Measurements from ENCODE around the gene BPIFA3.

Gene BPIFA3

DNA sequence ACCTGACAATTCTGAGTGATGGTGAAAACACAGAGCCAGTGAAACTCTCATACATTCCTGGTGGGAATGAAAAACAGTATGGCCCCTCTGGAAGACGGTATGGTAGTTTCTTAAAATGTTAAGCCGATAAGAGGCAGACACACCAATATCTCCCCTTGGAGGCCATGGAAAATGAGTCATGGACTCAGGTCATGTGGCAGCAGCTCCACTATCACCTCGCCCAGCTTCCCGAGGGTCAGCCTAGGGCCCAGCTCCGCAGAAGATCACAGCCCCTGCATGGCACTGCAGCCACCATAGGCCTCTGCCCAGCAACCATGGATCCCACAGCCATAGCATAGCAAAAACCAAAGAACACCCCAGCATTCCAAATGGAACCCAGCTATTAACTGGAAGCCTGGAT lies 40.1 kb downstream of the BPIFA3 start:
- no peaks in the 10 kb centered on the region for H3K4me1 ChIP-seq
- H3K9me3 ChIP-seq: no peaks in the 10 kb centered on the region
- no peaks in the 10 kb centered on the region for H3K36me3 ChIP-seq
- no peak for DNase-seq
- TF ChIP-seq, protein P1, sequence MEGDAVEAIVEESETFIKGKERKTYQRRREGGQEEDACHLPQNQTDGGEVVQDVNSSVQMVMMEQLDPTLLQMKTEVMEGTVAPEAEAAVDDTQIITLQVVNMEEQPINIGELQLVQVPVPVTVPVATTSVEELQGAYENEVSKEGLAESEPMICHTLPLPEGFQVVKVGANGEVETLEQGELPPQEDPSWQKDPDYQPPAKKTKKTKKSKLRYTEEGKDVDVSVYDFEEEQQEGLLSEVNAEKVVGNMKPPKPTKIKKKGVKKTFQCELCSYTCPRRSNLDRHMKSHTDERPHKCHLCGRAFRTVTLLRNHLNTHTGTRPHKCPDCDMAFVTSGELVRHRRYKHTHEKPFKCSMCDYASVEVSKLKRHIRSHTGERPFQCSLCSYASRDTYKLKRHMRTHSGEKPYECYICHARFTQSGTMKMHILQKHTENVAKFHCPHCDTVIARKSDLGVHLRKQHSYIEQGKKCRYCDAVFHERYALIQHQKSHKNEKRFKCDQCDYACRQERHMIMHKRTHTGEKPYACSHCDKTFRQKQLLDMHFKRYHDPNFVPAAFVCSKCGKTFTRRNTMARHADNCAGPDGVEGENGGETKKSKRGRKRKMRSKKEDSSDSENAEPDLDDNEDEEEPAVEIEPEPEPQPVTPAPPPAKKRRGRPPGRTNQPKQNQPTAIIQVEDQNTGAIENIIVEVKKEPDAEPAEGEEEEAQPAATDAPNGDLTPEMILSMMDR (IDR thresholded peaks at IDR 0.05; ENCODE audit: low read depth, low read length): no peak
- no peak overlapping the region for H3K4me3 ChIP-seq (ENCODE audit: low read depth, low read length)
- no peaks in the 10 kb centered on the region for H3K27me3 ChIP-seq

DNA sequence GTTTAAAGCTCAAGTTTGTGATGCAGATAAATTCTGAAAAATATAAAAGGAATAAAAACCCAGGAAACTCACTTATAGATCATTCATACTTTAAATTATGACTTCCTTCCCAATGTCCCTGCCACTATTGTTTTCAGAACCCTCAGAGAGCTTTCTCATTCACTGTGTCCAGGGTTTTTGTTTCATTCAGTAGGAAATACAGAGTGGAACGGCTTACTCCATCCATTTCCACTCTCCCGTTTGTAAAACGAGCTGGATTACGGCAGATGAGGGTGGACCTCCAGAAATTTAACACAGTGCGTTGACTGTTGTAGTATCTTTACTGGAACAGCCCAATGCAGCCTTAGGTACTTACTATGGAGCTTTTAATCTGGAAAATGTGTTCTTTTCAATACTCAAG lies 42.2 kb downstream of the BPIFA3 start:
- Histone ChIP-seq H3K36me3 (no peaks in the 10 kb centered on the region), H3K9me3 (no peaks in the 10 kb centered on the region), H3K4me3 (ENCODE audit: low read depth, low read length) (no peak overlapping the region), H3K4me1 (no peaks in the 10 kb centered on the region), H3K27me3 (no peaks in the 10 kb centered on the region)
- TF ChIP-seq, protein P1 (IDR thresholded peaks at IDR 0.05; ENCODE audit: low read depth, low read length): no peak
- no peak for DNase-seq

DNA sequence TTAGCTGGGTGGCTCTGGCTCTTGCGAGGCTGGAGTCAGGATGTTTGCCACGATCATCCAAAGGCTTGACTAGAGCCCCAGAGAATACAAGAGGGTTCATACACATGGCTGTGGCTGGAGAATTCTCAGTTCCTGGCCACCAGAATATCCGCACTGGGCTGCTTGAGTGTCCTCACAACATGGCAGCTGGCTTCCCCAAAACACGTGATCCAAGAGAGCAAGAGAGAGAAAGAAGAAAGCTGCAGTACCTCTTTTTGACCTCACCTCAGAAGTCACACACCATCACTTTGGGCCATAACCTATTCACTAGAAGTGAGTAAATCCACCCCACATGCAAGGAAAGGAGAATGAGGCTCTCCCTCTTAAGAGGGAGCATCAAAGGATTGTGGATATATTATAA lies 44.3 kb downstream of the BPIFA3 start:
- H3K9me3 ChIP-seq: no peaks in the 10 kb centered on the region
- H3K27me3 ChIP-seq: no peaks in the 10 kb centered on the region
- H3K36me3 ChIP-seq: no peaks in the 10 kb centered on the region
- no peak overlapping the region for H3K4me3 ChIP-seq (ENCODE audit: low read depth, low read length)
- no peaks in the 10 kb centered on the region for H3K4me1 ChIP-seq
- TF ChIP-seq, protein P1 (IDR thresholded peaks at IDR 0.05; ENCODE audit: low read depth, low read length): no peak
- DNase-seq: no peak

DNA sequence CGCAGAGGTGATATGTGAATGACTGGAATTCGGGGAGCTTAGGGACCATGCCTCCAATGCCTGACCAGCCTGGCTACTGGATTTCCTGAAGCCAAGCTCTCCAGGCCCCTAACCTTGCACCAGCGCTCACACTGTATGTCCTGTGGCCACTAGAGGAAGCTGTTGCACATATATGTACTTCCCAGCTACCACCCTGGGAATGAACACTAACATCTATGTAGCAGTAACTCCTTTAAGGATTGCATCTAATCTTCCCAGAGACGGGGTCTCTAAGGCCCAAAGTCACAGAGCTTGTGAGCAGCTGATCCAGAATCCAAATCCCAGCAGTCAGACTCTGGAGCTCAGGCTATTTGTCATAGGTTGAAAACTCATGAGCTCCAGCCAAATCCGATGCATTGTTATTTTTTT lies 45.5 kb downstream of the BPIFA3 start:
- H3K27me3 ChIP-seq: no peaks in the 10 kb centered on the region; the same call in 1 of the 2 replicates
- no peaks in the 10 kb centered on the region for H3K36me3 ChIP-seq
- no peak overlapping the region for H3K4me3 ChIP-seq (ENCODE audit: low read depth, low read length)
- H3K9me3 ChIP-seq: no peaks in the 10 kb centered on the region
- DNase-seq: peak; percentile 70
- H3K4me1 ChIP-seq: no peaks in the 10 kb centered on the region
- TF ChIP-seq, protein P1 (IDR thresholded peaks at IDR 0.05; ENCODE audit: low read depth, low read length): peak; percentile 97

DNA sequence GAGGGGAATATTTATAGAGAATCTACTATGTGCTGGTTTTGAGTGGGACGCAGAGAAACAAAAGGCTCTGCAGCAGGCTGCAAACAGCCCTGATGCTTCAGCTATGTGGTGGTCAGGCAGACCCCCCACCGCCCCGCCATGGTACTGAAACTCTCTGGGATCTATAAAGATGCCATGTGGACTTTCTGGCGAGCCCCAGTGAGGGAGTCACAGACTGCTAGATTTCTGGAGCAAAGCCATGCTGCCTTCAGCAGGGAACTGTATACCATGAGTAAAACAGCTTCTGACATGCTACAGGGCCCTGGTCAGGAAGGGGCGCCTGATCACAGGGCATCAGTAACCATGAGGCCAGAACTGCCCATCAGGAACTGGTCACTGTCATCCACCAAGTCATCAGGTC lies 46.6 kb downstream of the BPIFA3 start:
- DNase-seq: no peak
- no peaks in the 10 kb centered on the region; the same call in 1 of the 2 replicates for H3K27me3 ChIP-seq
- TF ChIP-seq, protein P1 (IDR thresholded peaks at IDR 0.05; ENCODE audit: low read depth, low read length): no peak
- no peaks in the 10 kb centered on the region for H3K4me1 ChIP-seq
- no peaks in the 10 kb centered on the region for H3K9me3 ChIP-seq
- H3K36me3 ChIP-seq: no peaks in the 10 kb centered on the region
- no peak overlapping the region for H3K4me3 ChIP-seq (ENCODE audit: low read depth, low read length)

DNA sequence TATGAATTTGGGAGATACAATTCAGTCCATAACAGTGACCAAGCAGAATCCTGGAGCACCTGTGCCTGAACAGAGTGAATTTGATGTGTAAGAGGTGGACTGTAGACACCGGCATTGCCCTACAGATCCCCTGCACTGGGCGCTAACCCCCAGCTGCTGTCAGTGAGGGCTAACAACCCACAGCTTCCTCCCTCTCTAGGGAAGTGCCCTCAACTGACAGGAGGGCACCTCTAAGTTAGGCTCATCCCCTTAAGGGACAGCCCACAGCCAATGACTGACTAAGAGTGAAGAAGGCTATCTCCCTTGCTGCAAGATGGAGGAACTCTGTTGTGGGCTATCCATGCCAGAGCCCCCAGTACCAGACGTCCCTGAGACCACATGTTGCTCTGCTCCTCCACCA lies 50.5 kb downstream of the BPIFA3 start:
- no peak for DNase-seq
- H3K4me3 ChIP-seq (ENCODE audit: low read depth, low read length): no peak overlapping the region
- no peaks in the 10 kb centered on the region for H3K4me1 ChIP-seq
- no peaks in the 10 kb centered on the region; the same call in 1 of the 2 replicates for H3K27me3 ChIP-seq
- no peaks in the 10 kb centered on the region for H3K36me3 ChIP-seq
- TF ChIP-seq, protein P1 (IDR thresholded peaks at IDR 0.05; ENCODE audit: low read depth, low read length): no peak
- H3K9me3 ChIP-seq: no peaks in the 10 kb centered on the region; the same call in 1 of the 2 replicates

Measured in BE2C (cell line).